Epithelial cell of esophagus (primary cell): ENCODE measurements around the gene NLK.
A peak's percentile ranks its signal among the peaks of the same experiment; 100 is the strongest.
"Not testable (repeated sequence)": the region's sequence is repeated elsewhere in the genome, so short reads cannot be mapped to it uniquely, and the experiment has no call there.

Experiments
- DNase-seq: peaks from one replicate; pipeline ENCODE4 v3.0.0; 2010; ENCODE audit warnings: low read depth
- H3K4me3 ChIP-seq: 2 replicates; pipeline ENCODE4 v1.5.1; 2011; ENCODE audit warnings: mild to moderate bottlenecking, low read length, control low read depth
- TF ChIP-seq, protein P1 (sequence below): IDR thresholded peaks from 2 replicates; pipeline ENCODE4 v1.5.1; 2011; ENCODE audit warnings: low read depth, mild to moderate bottlenecking, low read length, control low read depth, inconsistent platforms; ENCODE audit not compliant: insufficient read depth; ENCODE audit errors: missing control alignments

NLK gene

DNA sequence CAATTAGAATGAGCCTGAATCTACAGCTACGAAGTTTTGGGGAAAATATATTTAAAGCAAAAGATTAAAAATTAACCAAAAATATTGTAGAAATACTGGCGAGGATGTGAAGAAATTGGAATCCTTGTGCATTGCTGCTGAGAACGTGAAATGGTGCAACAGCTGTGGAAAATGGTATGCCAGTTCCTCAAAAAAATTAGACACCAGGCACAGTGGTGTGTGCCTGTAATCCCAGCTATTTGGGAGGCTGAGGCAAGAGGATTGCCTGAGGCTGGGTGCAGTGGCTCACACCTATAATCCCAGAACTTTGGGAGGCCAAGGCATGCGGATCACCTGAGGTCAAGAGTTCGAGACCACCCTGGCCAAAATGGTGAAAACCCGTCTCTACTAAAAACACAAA, 156.6 kb downstream of the NLK start:
- H3K4me3 ChIP-seq = no peak overlapping the region
- TF ChIP-seq, protein P1, sequence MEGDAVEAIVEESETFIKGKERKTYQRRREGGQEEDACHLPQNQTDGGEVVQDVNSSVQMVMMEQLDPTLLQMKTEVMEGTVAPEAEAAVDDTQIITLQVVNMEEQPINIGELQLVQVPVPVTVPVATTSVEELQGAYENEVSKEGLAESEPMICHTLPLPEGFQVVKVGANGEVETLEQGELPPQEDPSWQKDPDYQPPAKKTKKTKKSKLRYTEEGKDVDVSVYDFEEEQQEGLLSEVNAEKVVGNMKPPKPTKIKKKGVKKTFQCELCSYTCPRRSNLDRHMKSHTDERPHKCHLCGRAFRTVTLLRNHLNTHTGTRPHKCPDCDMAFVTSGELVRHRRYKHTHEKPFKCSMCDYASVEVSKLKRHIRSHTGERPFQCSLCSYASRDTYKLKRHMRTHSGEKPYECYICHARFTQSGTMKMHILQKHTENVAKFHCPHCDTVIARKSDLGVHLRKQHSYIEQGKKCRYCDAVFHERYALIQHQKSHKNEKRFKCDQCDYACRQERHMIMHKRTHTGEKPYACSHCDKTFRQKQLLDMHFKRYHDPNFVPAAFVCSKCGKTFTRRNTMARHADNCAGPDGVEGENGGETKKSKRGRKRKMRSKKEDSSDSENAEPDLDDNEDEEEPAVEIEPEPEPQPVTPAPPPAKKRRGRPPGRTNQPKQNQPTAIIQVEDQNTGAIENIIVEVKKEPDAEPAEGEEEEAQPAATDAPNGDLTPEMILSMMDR = no peak
- no peak for DNase-seq

DNA sequence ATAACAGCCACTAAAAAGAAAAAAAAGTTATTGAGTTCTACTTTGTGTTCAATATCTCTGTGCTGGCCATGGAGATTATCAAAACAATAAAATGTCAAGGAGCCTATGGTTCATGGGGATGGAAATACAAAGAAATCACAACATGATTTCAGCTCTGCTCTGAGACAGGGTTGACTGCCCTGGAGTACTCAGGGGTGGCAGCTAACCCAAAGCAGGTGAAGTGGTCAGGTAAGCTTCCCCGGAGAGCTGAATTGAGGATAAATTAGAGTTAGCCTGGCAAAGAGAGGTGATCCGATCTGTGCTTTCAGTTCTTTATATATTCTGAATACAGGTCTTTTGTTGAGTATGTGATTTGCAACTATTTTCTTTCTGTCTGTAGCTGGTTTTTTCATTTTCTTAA, 157.3 kb downstream of the NLK start:
- H3K4me3 ChIP-seq = no peak overlapping the region
- TF ChIP-seq, protein P1 = no peak
- DNase-seq = no peak

DNA sequence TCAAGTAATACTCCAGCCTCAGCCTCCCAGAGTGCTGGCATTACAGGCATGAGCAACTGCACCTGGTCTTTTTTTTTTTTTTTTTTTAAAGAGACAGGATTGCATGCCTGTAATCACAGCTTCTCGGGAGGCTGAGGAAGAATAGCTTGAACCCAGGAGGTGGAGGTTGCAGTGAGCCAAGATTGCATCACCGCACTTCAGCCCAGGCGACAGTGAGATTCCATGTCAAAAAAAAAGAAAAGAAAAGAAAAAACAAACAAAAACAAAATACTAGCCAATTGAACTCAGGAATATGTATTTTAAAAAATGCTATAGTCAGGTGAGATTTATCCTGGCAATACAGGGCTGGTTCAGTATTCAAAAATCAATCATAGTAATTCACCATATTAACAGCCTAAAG, 158.8 kb downstream of the NLK start:
- H3K4me3 ChIP-seq = no peak overlapping the region
- no peak for DNase-seq
- TF ChIP-seq, protein P1 = no peak

DNA sequence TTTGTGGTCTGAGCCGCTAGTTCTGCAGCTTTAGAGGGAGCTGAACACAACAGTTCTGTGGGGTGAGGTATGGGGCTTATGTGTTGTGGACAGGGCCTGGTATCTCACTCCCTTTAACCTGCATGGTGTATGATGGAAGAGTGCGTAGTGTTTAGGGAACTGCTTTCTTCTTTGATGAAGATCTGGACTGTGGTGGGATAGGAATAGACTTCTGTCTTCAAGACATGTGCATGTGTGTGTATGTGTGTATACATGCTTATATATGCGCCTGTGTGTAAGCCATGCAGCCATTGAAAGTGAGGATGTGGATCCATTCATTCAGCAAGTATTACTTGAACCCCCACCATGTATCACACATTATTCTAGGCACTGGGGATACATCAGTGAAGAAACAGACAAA, 161.8 kb downstream of the NLK start:
- TF ChIP-seq, protein P1 = no peak
- DNase-seq = no peak
- no peak overlapping the region for H3K4me3 ChIP-seq

DNA sequence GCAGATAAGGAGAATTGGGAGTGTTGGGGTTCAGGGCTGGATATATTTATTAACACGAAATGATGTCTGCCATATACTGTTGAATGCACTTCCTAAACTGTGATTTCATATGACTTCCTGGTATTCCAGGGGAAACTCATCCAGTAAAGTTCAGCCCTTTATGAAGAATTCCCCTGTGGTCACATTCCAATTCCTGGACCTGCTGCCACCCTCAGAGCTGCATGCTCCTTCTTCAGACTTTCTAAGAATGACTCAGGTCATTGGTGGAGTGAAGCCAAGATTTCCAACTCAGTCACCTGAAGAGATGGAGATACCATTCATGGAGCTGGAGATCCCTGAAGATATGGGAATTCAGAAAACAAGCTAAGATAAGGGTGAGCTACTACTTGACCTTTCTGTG, 162.3 kb downstream of the NLK start:
- H3K4me3 ChIP-seq = no peak overlapping the region
- TF ChIP-seq, protein P1 = no peak
- peak; percentile 54 for DNase-seq

DNA sequence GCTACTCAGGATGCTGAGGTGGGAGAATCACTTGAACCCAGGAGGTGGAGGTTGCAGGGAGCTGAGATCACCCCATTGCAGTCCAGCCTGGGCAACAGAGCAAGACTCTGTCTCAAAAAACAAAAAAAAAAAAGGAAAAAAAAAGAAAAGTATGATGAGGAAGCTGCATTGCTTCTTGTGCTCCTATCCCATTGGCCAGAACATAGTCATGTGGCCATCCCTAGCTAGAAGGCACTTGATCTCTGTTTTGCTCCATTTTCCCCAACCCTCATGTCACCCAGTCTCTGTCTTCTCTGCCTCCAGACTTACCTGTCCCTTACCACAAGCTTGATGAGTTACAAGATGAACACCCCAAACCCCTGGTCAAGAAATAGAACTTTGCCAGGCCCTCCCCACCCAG, 163.8 kb downstream of the NLK start:
- TF ChIP-seq, protein P1 = no peak
- DNase-seq = no peak
- no peak overlapping the region for H3K4me3 ChIP-seq

DNA sequence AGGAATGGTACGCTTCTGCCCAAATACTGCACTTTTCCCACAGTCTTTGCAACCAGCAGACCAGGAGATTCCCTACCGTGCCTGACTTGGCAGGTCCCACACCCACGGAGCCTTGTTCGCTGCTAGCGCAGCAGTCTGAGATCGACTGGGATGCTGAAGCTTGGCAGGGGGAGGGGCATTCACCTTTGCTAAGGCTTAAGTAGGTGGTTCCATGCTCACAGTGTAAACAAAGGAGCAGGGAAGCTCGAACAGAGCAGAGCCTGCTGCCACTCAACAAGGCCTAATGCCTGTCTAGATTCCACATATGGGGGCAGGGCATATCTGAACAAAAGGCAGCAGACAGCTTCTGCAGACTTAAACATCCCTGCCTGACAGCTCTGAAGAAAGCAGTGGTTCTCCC, 169.3 kb downstream of the NLK start:
- DNase-seq = no peak
- TF ChIP-seq, protein P1 = no peak
- H3K4me3 ChIP-seq = no peak overlapping the region

- DNase-seq, H3K4me3 ChIP-seq: not testable (repeated sequence)
These were observed 171.1 kb downstream of the NLK start for GRCh38 chr17:28213578-28213977.
